Psoas muscle (tissue), 8 donors: ENCODE measurements around the gene NLE1. TPM values are rescaled to one million over a fixed set of nuclear protein-coding genes. Genes with fewer than 3 reads are reported as not detected.
A peak's percentile ranks its signal among the peaks of the same experiment; 100 is the strongest.

Source experiments
- ATAC-seq, 4 donors: fragments of 200-7000 bp; cut with Tn5 transposase; one replicate each; pipeline ENCODE4 v1.9.1; 2020; ENCODE audit warnings: moderate library complexity in 3 of 4, mild to moderate bottlenecking in 2 of 4
- DNase-seq, 2 donors: peaks; one replicate each; pipeline ENCODE4 v3.0.0-alpha.2; 2020
- H3K27ac ChIP-seq: fragments of 200-600 bp; one replicate; pipeline ENCODE4 v1.8.0; 2022
- H3K27me3 ChIP-seq, 3 donors: fragments of 200-600 bp in 1 of 3; one replicate each; pipeline versions ENCODE4 v1.6.1 to v1.8.0; 2013 to 2022; ENCODE audit warnings: low read length in 2 of 3, mild to moderate bottlenecking in 2 of 3, moderate library complexity in 1 of 3; ENCODE audit not compliant: insufficient read depth in 3 of 3
- H3K36me3 ChIP-seq, 2 donors: fragments of 200-600 bp in 1 of 2; one replicate each; pipeline versions ENCODE4 v1.6.1 to v1.8.0; 2013 to 2022; ENCODE audit warnings: low read depth in 1 of 2, mild to moderate bottlenecking in 1 of 2, moderate library complexity in 1 of 2; ENCODE audit not compliant: insufficient read depth in 1 of 2
- H3K4me1 ChIP-seq: fragments of 200-600 bp; one replicate; pipeline ENCODE4 v1.8.0; 2022
- H3K4me3 ChIP-seq: fragments of 200-600 bp; one replicate; pipeline ENCODE4 v1.8.0; 2022; ENCODE audit warnings: mild to moderate bottlenecking
- H3K9me3 ChIP-seq: fragments of 200-600 bp; one replicate; pipeline ENCODE4 v1.8.0; 2022
- WGBS, 3 donors: extraction: QIAGEN DNeasy Blood & Tissue Kit; methylation state at CpG; one replicate each; pipeline versions ENCODE4 v1.1.6 to v1.1.7; 2013; 5-methylcytosine and 5-hydroxymethylcytosine counted together
- intact Hi-C, 2 donors: fragments of 100-400 bp; cut with DNase I; formaldehyde crosslinking; loops; one replicate each; pipeline versions ENCODE4 v1.11.0 to v1.14.2; 2022
- polyA plus RNA-seq, 3 donors: library from polyadenylated mRNA; stranded (reverse); fragments of 200-250 nt; gene quantifications; one replicate each; pipeline ENCODE4 v1.2.3, GENCODE V29; 2013
- total RNA-seq, 4 donors: library from RNA; stranded (reverse); fragmentation: NEBNext Ultra II Directional in 2 of 4; extraction: Animal tissue kit (Norgen Biotek cat#: 25700) in 2 of 4; gene quantifications; one replicate each; pipeline versions ENCODE4 v1.2.1 to v1.2.4, GENCODE V29; 2021 to 2023
- TF ChIP-seq, protein P1 (sequence below): fragments of 200-600 bp; IDR thresholded peaks from one replicate; pipeline ENCODE4 v1.8.0; 2022; ENCODE audit warnings: antibody characterized with exemption
- donor health status: healthy with polysubstance abuse.
- donor health status: DM: no; HTN: no; CAD: no; lungs with moderate emphysema.
- donor health status: Bipolar disorder and iron deficiency.
- donor health status: healthy.
- donor health status: DM: yes; HTN: yes; CAD: no.
- donor health status: DM: no; HTN: no; CAD: no.
- donor health status: DM: no; HTN: no; CAD: no.
- donor health status: DM: yes; HTN: yes; CAD: no.

NLE1 gene
- total and polyA plus RNA-seq, 7 donors: 9.1 to 15.6 (median 10.4) TPM

DNA sequence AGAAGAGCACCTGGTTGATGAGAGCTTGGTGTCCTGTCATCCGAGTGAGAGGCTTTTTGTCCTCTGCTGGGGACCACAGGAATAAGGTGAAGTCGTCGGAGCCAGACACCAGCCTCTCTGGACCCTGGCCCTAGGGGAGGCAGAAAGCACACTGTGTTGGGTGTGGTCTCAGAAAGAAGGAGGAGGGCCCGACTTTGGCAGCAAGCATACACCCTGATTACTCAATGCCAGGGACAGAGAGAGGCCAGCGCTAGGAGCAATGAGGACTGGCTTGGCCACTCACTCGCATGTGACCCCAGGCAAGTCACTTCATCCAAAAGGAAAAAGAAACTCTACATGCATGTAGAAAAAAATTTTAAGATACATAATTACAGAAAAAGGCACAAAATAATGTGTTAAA lies 6.8 kb downstream of the NLE1 start:
- ATAC-seq (no peak), DNase-seq (no peak)
- H3K9me3 ChIP-seq: no peaks in the 10 kb centered on the region
- H3K4me1 ChIP-seq: no peaks in the 10 kb centered on the region
- 82 to 90% (median 89%) methylated on average over 6 of the region's 6 CpGs for WGBS, 3 donors
- no peak overlapping the region for H3K4me3 ChIP-seq
- intact Hi-C loops: no loop called here
- no peak overlapping the region for H3K27ac ChIP-seq
- peaks cover 6 to 95% of the 10 kb centered on the region in 2 donors for H3K36me3 ChIP-seq
- TF ChIP-seq, protein P1, sequence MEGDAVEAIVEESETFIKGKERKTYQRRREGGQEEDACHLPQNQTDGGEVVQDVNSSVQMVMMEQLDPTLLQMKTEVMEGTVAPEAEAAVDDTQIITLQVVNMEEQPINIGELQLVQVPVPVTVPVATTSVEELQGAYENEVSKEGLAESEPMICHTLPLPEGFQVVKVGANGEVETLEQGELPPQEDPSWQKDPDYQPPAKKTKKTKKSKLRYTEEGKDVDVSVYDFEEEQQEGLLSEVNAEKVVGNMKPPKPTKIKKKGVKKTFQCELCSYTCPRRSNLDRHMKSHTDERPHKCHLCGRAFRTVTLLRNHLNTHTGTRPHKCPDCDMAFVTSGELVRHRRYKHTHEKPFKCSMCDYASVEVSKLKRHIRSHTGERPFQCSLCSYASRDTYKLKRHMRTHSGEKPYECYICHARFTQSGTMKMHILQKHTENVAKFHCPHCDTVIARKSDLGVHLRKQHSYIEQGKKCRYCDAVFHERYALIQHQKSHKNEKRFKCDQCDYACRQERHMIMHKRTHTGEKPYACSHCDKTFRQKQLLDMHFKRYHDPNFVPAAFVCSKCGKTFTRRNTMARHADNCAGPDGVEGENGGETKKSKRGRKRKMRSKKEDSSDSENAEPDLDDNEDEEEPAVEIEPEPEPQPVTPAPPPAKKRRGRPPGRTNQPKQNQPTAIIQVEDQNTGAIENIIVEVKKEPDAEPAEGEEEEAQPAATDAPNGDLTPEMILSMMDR: no peak
- H3K27me3 ChIP-seq: no peaks in the 10 kb centered on the region

DNA sequence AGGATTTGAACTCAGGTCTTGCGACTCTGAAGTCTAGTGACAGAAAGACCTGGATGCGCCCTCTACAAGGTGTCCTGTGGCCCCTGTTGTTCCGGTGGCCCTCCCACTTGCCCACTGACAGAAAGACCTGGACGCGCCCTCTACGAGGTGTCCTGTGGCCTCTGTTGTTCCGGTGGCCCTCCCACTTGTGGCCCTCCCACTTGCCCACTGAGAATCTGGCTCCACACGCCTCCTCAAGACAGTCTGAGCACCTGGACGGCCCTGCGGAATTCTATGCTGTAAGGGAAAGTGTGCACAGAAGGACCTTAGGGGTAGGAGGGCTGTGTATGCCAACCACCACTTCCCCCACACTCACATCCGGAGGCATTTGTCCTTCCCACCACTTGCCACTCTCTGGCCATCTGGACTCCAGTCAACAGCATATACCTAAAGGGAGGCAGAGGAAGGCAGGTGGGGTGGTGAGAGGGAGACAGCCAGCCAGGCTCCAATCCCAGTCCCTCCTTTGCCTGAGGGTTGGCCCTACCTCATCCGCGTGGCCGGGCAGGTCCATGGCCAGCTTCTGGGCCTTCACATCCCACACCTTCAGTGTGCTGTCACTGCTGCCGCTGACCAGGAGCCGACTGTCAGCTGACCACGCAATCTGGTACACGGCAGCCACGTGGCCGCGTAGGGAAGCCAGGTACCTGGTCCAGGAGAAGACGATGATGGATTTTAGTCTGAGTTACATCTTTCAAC lies 9.1 kb downstream of the NLE1 start:
- Histone ChIP-seq H3K27ac (no peak overlapping the region), H3K9me3 (no peaks in the 10 kb centered on the region), H3K27me3 (no peaks in the 10 kb centered on the region), H3K4me1 (no peaks in the 10 kb centered on the region), H3K4me3 (no peak overlapping the region), H3K36me3 (peaks cover 6 to 73% of the 10 kb centered on the region in 2 donors)
- no peak for DNase-seq
- no peak for ATAC-seq
- intact Hi-C loops: no loop called here
- WGBS, 3 donors: 92 to 94% (median 93%) methylated on average over 22 of the region's 22 CpGs
- TF ChIP-seq, protein P1: no peak

DNA sequence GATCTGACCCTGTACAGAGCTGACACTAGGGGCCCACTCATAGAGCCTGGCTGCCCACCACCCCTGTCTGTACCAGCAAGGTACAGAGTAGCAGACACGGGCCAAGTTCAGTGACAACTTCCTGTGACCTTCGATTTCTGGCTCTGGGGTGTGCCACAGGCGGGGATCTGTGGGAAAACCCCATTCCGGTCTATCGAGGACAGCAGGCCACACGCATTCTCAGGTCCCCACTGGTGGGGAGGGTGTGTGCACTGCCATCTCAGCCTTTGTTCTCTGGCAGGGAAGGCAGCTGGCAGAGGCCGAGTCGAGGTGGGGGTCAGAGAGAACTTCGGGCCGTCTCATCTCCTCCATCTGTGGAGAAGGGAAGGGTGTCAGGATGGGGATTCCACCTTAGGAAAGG lies 10.0 kb downstream of the NLE1 start:
- Histone ChIP-seq H3K4me3 (no peak overlapping the region), H3K27ac (no peak overlapping the region), H3K27me3 (no peaks in the 10 kb centered on the region), H3K4me1 (no peaks in the 10 kb centered on the region), H3K36me3 (peaks cover 6 to 64% of the 10 kb centered on the region in 2 donors), H3K9me3 (no peaks in the 10 kb centered on the region)
- no peak for DNase-seq
- ATAC-seq: no peak
- TF ChIP-seq, protein P1: no peak
- 73 to 78% (median 76%) methylated on average over 10 of the region's 10 CpGs for WGBS, 3 donors
- intact Hi-C loops: no loop called here

DNA sequence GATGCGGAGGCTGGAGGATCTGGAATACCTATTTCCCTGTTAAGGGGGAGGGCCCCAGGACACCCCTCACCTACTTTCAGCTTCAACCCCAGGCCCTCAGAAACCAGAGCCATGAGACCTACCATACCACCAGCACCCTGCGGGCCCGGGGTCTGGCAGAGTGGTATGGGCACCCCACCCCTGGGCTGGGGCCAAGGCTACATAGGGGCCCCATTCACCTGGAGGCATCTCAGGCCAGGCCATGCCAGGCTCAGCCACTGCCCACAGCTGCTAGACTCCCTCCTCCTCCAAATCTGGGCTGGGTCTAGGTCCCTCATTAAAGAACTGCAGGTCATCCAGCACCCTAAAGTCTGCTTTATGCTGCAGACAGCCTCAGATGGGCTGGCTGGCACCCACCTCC lies 11.7 kb downstream of the NLE1 start:
- Histone ChIP-seq H3K27ac (no peak overlapping the region), H3K9me3 (no peaks in the 10 kb centered on the region), H3K27me3 (no peaks in the 10 kb centered on the region), H3K4me1 (no peaks in the 10 kb centered on the region), H3K36me3 (peaks cover 0 to 47% of the 10 kb centered on the region in 2 donors), H3K4me3 (no peak overlapping the region)
- TF ChIP-seq, protein P1: no peak
- DNase-seq (no peak), ATAC-seq (peak in 2 of 4 donors; percentile 6 to 11)
- intact Hi-C loops: no loop called here
- WGBS, 3 donors: 89 to 95% (median 95%) methylated on average over 3 of the region's 3 CpGs

DNA sequence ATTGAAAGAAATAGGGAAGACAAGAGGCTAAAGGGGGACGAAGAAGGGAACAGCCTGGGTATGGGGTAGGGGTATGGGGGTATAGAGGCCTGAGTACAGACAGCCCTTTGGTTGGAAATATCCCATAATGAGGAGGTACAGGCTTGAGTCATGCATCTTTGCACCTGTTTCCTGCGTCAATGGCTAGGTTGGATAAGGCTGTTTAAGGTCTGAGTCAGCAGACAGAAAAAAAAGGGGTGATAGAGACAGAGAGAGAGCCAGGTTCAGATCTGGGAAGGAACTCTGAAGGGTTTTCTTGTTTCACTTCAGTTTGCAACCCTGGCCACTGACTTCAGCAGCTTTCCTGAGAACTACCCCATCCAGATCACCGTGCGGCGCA lies 12.1 kb downstream of the NLE1 start:
- Histone ChIP-seq H3K9me3 (no peaks in the 10 kb centered on the region), H3K4me3 (no peak overlapping the region), H3K36me3 (peaks cover 0 to 43% of the 10 kb centered on the region in 2 donors), H3K27me3 (no peaks in the 10 kb centered on the region), H3K27ac (no peak overlapping the region), H3K4me1 (no peaks in the 10 kb centered on the region)
- TF ChIP-seq, protein P1: no peak
- DNase-seq (no peak), ATAC-seq (peak in 2 of 4 donors; percentile 32 to 48)
- intact Hi-C loops: no loop called here
- 83 to 95% (median 85%) methylated on average over 5 of the region's 5 CpGs for WGBS, 3 donors
